Skeletal muscle tissue (tissue), 4 donors: ENCODE results near the gene COMMD4. TPM values are rescaled to one million over a fixed set of nuclear protein-coding genes. Genes with fewer than 3 reads are reported as not detected.

ENCODE experiments used
- H3K27ac ChIP-seq: one replicate; pipeline ENCODE4 v1.7.0; 2013; ENCODE audit warnings: mild to moderate bottlenecking, low read depth, low read length, inconsistent platforms
- H3K27me3 ChIP-seq, 3 donors: one replicate each; pipeline ENCODE4 v1.7.0; 2013; ENCODE audit warnings: low read length in 3 of 3; ENCODE audit not compliant: control insufficient read depth in 3 of 3, insufficient read depth in 3 of 3
- H3K36me3 ChIP-seq, 3 donors: one replicate each; pipeline ENCODE4 v1.7.0; 2013; ENCODE audit warnings: low read length in 3 of 3; ENCODE audit not compliant: control insufficient read depth in 3 of 3, insufficient read depth in 3 of 3
- H3K4me1 ChIP-seq, 3 donors: one replicate each; pipeline ENCODE4 v1.7.0; 2013; ENCODE audit warnings: low read length in 3 of 3, mild to moderate bottlenecking in 3 of 3; ENCODE audit not compliant: control insufficient read depth in 3 of 3, insufficient read depth in 3 of 3
- H3K4me3 ChIP-seq, 3 donors: one replicate each; pipeline ENCODE4 v1.7.0; 2013; ENCODE audit warnings: low read length in 3 of 3
- H3K9ac ChIP-seq, 3 donors: one replicate each; pipeline ENCODE4 v1.7.0; 2013; ENCODE audit warnings: low read length in 3 of 3, mild to moderate bottlenecking in 3 of 3, moderate library complexity in 2 of 3, low read depth in 1 of 3
- H3K9me3 ChIP-seq, 3 donors: one replicate each; pipeline ENCODE4 v1.7.0; 2013; ENCODE audit warnings: low read length in 3 of 3; ENCODE audit not compliant: control insufficient read depth in 3 of 3
- total RNA-seq: library from RNA; depleted of rRNA; stranded (reverse); fragments of >200 nt; gene quantifications from one replicate; pipeline ENCODE4 v1.2.3, GENCODE V29; 2014
- donor health status: Osteomylitis.

Gene COMMD4
- total RNA-seq, 1 donor from 2014 or later, result 13.6 TPM

DNA sequence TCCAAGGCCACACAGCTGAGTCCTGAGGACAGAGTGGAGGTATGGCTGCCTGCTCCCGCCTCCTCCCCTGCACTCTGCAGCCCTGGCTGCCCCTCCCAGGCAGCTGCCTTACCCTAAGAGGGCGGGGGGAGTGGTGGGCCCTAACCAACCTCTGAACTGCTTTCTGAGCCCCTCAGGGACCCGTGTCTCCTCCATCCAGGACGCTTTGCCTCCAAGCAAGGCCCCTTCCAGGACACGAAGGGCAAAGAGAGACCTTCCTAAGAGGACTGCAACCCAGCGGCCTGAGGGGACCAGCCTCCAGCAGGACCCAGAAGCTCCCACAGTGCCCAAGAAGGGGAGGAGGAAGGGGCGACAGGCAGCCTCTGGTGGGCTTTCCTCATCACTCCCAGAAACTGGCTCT is 18.6 kb downstream of the COMMD4 start:
- Histone ChIP-seq H3K4me3 (no peak overlapping the region), H3K27me3 (no peaks in the 10 kb centered on the region), H3K36me3 (peaks cover 26 to 44% (median 37%) of the 10 kb centered on the region in 3 donors)

DNA sequence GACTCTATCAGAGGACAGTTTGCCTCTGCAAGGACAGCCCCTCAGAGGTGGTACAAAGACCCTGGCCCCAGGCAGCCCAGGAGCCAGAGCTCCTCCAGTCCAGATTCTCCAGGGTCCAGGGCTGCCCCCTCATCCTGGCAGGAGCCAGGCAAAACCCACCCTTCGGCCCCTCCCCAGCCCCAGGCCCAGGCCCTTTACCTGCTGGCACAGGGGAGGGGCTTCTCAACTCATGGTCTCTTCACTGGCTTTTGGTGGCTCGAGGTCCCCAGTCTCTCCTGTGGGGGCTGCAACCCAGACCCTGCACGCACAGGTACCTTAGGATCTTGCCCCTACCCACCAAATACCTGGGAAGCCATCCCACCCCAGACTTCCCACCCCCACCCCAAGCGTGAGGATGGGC is 19.5 kb downstream of the COMMD4 start:
- H3K27me3 ChIP-seq, result no peaks in the 10 kb centered on the region
- H3K27ac ChIP-seq, result no peak overlapping the region
- no peaks in the 10 kb centered on the region for H3K9me3 ChIP-seq
- H3K9ac ChIP-seq, result no peak overlapping the region
- H3K4me3 ChIP-seq, result no peak overlapping the region
- peaks cover 31 to 52% (median 44%) of the 10 kb centered on the region in 3 donors for H3K36me3 ChIP-seq
- peaks cover 0 to 1% (median 0%) of the 10 kb centered on the region in 3 donors for H3K4me1 ChIP-seq

More for the DNA sequence above, 18.6 kb downstream of the COMMD4 start:
- no peak overlapping the region for H3K27ac ChIP-seq
- no peak overlapping the region for H3K9ac ChIP-seq
- H3K9me3 ChIP-seq, result no peaks in the 10 kb centered on the region
- H3K4me1 ChIP-seq, result peaks cover 0 to 4% (median 2%) of the 10 kb centered on the region in 3 donors

DNA sequence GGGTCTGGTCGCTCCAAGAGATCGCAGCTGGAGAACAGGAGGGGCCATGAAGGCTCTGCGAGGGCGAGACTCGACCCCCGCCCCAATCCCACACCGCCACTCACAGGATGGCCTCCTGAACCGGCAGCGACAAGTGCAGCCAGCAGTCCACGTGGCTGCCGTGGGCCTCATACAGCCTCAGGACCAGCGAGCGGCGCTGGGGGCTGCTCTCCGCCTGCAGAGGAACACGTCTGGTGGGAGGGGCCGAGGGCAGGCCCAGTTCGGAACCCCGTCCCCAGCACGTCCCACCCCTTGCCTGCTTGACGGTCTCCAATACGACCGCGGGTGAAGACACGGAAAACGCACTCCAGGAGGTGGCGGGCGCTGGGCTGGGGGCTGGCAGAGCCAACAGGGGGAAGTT is 20.1 kb downstream of the COMMD4 start:
- Histone ChIP-seq H3K27ac (no peak overlapping the region), H3K4me3 (no peak overlapping the region), H3K9me3 (no peaks in the 10 kb centered on the region), H3K9ac (no peak overlapping the region), H3K36me3 (peaks cover 38 to 57% (median 51%) of the 10 kb centered on the region in 3 donors), H3K4me1 (no peaks in the 10 kb centered on the region), H3K27me3 (no peaks in the 10 kb centered on the region)

DNA sequence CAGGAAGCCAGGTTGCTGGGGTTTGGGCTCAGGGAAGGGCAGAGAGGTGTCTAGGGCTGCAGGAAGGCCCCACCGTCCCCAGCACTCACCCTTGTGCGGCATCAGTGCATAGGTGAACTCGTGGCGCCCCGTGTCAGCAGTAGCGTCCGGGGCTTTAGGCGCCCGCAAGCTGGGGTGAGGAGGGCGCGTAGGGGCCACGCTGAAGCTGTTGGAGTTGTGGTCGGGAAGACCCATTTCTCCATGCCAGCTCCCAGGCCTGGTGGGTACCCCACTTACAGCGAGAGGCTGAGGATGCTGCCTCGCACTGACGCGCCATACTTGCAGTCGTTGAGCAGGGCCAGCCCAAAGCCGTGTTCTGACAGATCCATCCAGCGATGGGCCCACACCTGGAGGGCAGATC is 20.7 kb downstream of the COMMD4 start:
- H3K36me3 ChIP-seq, result peaks cover 43 to 62% (median 56%) of the 10 kb centered on the region in 3 donors
- no peak overlapping the region for H3K27ac ChIP-seq
- no peak overlapping the region for H3K9ac ChIP-seq
- H3K27me3 ChIP-seq, result no peaks in the 10 kb centered on the region
- H3K9me3 ChIP-seq, result no peaks in the 10 kb centered on the region
- no peaks in the 10 kb centered on the region for H3K4me1 ChIP-seq
- no peak overlapping the region for H3K4me3 ChIP-seq

DNA sequence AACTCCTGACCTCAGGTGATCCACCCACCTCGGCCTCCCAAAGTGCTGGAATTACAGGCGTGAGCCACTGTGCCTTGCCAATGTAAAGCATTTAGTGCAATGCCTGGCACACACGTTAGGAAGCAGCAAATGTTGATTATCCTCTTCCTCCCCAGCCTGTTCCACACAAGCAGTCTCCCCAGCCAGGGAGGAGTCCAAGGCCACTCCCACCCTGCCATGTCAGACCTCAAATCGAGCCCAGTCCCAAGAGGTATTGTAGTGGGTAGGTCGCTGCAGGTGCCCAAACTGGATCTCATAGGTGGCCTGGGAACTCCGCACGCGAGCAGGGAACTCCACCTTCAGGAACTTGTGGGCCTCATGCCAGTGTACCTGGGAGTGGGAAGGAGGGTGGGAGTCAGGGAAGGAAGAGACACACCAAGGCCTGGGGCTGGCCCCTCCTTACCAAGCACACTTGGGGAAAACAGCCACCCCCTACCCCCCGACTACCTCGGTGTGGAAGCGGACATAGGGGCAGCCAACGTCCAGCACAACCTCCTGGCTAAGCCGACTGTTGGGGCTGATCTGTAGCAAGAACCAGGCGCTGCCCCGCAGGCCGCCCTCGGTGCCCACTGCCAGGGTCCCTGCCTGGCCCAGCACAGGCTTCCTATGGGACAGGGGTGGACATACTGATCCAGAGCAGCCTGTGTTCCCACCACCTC is 22.3 kb downstream of the COMMD4 start:
- H3K9ac ChIP-seq, result no peak overlapping the region
- no peaks in the 10 kb centered on the region for H3K27me3 ChIP-seq
- no peaks in the 10 kb centered on the region for H3K9me3 ChIP-seq
- no peak overlapping the region for H3K4me3 ChIP-seq
- peaks cover 58 to 78% (median 72%) of the 10 kb centered on the region in 3 donors for H3K36me3 ChIP-seq
- no peak overlapping the region for H3K27ac ChIP-seq
- H3K4me1 ChIP-seq, result no peaks in the 10 kb centered on the region

DNA sequence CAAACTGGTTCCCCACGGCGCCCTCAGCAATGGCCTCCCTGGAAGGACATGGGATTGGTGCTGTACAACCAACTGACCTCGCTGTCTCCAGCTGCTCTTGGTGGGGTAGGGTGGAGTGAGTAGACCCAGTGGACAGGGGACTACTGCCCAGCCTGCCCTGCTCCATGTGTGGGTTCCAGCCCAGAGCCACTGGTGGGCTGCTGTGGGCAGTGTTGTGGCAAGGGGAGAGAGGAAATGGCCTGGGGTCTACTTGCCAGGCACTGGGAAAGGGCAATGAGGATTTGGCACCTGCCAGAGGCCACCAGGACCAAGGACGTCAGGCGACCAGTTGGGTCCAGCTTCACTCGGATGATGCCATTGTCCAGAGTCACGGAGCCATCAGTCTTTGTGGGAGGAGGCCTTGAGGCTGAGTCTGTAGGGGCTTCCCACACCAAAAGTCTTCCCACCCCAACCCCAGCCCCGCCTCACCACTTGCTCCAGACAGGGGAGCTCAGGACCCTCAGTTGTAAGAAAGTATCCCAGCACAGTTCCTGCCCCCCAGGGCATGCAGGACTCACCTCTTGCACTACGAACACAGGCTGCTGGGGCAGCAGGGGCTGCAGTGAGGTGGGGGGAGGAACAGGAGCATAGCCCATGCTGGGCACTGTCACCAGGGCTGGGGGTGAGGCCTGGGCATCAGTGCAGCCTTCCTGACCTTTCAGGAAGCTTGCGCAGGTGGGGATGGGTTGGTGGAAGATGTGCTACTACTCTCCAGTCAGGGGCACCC is 23.1 kb downstream of the COMMD4 start:
- Histone ChIP-seq H3K9me3 (no peaks in the 10 kb centered on the region), H3K27ac (no peak overlapping the region), H3K36me3 (peaks cover 60 to 83% (median 76%) of the 10 kb centered on the region in 3 donors), H3K9ac (no peak overlapping the region), H3K4me1 (no peaks in the 10 kb centered on the region), H3K27me3 (no peaks in the 10 kb centered on the region), H3K4me3 (no peak overlapping the region)

DNA sequence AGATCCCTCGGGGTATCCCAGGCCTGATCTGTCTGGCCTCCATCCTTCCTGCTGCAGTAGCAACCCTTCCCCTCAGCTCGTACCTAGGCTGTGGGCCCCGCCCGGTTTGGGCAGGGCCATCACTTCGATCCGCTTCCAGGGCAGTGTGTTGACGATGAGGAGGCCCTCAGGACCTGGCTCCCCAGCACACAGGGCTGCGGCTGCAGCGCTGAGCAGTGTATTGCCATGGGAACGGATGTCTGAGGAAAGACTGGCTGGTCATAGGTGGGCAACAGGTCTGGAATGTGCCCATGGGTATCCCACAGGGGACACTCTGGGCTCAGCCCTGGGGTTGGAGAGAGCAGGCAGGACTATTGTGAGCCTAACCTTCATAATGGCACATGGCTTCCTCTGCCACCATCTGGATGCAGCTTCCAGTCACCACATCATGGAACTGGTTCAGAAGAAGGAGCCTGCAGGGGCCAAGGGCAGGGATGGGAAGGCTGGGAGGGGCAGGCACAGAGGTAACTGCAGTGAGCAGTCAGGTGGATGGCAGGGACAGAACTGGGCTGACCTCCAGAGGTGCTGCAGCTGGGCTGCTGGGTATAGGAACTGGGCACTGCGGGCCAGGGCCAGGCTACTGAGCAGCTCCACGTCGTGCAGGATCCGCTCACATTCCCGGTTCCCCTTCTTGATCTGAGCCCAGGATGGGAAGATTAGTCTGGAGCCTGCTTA is 23.8 kb downstream of the COMMD4 start:
- H3K27ac ChIP-seq, result no peak overlapping the region
- no peak overlapping the region for H3K4me3 ChIP-seq
- H3K36me3 ChIP-seq, result peaks cover 66 to 84% (median 78%) of the 10 kb centered on the region in 3 donors
- no peaks in the 10 kb centered on the region for H3K4me1 ChIP-seq
- no peaks in the 10 kb centered on the region for H3K27me3 ChIP-seq
- H3K9me3 ChIP-seq, result no peaks in the 10 kb centered on the region
- H3K9ac ChIP-seq, result no peak overlapping the region

DNA sequence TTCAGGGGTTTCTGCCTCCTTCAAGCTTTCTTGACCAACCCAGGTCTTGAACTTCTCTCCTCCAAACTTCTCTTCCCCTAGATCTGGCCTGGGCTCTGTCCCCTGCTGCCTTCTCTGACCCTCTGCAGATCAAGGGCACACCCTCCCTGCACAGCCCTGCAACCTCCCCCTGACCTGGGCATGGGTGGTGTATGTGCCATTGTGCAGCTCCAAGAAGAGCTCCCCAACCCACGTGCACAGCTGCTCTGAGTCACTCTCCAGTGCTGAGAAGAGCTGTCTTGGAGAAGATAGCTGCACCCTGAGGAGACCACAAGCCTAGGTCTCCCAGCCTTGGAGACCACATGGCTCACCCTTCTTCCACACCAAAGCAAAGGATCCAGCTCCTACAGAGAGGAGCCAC is 24.5 kb downstream of the COMMD4 start:
- H3K4me1 ChIP-seq, result no peaks in the 10 kb centered on the region
- H3K9ac ChIP-seq, result no peak overlapping the region
- no peak overlapping the region for H3K4me3 ChIP-seq
- H3K27me3 ChIP-seq, result no peaks in the 10 kb centered on the region
- H3K36me3 ChIP-seq, result peaks cover 67 to 84% (median 78%) of the 10 kb centered on the region in 3 donors
- no peak overlapping the region for H3K27ac ChIP-seq
- no peaks in the 10 kb centered on the region for H3K9me3 ChIP-seq

DNA sequence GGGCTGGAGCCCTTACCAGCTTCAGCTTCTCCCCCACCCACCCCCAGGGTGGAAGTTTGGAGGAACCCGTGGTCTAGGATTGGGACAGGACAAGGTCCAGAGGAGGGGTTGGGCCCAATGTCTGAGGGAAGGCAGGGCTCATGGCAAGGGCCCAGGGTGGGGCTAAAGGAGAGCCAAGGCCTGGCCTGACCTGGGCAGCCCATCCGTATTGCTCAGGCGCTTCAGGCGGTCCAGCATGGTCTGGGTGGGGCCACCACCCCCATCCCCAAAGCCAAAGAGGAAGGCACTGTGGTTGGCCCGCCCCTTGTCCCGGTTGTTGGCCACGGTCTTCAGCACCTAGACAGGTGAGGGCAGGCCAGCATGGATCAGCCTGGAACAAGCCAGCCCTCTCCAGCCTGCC is 25.0 kb downstream of the COMMD4 start:
- Histone ChIP-seq H3K27me3 (no peaks in the 10 kb centered on the region), H3K36me3 (peaks cover 69 to 87% (median 79%) of the 10 kb centered on the region in 3 donors), H3K9ac (no peak overlapping the region), H3K27ac (no peak overlapping the region), H3K4me3 (no peak overlapping the region), H3K9me3 (no peaks in the 10 kb centered on the region), H3K4me1 (no peaks in the 10 kb centered on the region)
